Smooth muscle cell of the brain vasculature (primary cell): ENCODE data around the gene CDK1.

Source experiments
- DNase-seq: peaks from one replicate; pipeline ENCODE4 v3.0.0-alpha.2; 2012; ENCODE audit warnings: low read depth, low spot score

The CDK1 gene

DNA sequence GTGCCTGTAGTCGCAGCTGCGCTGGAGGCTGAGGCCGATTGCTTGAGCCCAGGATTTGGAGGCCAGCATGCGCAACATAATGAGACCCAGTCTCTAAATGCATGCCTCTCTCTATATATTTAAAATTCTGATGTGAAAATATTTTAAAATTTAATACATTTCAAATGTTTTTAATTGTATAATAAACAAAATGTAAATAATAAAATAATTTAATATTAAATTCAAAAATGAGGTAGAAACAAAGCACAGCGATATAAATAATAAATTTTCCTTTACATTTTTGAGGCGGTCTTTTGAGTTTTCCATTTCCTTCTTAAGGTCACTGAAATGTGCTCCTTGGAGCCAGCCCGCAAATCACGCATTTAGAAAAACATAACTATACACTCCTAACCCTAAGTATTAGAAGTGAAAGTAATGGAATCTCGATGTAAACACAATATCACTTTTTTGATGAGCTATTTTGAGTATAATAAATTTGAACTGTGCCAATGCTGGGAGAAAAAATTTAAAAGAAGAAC is 523 bp upstream of the CDK1 start:
- DNase-seq: no peak

DNA sequence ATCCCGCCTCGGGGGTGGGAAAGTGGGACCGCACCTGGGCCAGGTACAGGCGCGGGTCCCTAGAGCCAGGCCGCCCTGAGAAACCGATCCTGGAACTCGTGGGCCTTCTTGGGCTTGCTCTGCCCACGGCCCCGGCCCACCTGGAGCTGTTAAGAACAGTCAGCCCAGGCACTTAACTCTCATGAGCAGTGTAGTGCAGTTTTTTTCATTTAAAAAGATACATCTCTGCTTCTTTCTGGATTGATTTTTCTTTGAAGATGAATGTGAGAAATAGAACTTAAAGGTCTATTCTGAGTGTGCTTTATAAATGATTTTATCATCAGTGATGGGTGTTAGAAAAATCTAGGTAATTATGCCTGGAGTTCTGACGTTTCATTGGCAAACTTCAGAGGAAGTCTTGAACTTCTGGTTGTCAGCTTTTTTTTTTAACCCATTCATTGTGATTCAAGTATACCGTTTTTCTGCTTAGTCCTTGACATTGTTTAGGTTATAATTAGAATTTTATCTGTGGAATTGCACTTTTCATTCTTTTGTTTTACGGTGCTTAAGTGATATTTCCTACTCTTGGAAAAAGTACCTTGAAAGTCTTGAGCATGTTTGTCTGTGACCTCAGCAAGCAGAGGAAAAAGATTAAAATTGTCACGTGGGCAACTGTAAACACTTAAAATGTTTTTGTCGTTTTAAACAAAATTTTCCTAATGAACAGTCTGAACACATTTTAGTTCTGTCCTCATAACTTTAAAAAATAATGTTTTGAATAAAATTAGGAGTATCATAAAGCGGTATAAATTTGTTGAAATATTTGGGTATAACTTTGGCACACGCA is 906 bp downstream of the CDK1 start:
- no peak for DNase-seq

DNA sequence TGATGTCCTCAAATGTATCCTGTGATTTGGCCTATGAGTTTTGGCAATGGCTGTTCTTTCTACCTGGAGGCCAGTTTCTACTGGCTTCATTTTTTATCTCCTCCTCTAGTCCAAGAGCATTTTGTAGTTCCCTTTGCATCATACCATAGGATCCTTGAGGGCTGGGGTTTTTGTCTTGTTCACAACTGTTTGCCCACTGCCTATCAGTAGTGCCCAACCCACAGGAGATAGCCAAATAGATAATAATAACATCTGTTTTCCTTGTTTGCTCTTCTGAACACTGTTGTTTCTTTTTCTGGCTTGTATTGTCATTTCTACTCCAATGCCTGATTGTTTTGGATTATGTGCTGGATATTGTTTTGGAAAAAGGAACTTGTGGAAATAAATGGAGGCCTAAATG is 3.4 kb downstream of the CDK1 start:
- no peak for DNase-seq

- no peak for DNase-seq
Observed at GRCh38 chr10:60784641-60785040, 6.4 kb downstream of the CDK1 start.

GRCh38 chr10:60788544-60788943 is 10.3 kb downstream of the CDK1 start:
- no peak for DNase-seq

GRCh38 chr10:60789340-60789739 is 11.1 kb downstream of the CDK1 start:
- DNase-seq: no peak

DNA sequence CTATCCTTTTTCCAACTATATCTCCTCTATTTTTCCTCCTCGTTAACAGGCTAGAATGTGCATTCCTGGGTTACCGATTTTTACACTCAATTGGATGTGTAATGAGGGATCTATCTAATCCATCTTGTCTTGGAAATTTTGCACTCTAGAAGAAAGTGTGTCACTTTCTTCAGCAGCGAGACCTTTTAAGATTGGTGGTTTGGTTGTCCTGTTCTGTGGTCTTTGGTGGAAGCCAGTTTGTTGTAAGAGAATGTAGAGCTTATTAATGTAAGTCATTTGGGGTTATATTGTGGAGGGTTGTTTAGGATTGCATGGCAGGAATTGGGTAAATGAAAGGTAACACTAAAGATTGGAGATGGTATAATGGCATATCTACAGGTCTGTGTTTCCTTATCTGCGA is 16.7 kb downstream of the CDK1 start:
- no peak for DNase-seq

DNA sequence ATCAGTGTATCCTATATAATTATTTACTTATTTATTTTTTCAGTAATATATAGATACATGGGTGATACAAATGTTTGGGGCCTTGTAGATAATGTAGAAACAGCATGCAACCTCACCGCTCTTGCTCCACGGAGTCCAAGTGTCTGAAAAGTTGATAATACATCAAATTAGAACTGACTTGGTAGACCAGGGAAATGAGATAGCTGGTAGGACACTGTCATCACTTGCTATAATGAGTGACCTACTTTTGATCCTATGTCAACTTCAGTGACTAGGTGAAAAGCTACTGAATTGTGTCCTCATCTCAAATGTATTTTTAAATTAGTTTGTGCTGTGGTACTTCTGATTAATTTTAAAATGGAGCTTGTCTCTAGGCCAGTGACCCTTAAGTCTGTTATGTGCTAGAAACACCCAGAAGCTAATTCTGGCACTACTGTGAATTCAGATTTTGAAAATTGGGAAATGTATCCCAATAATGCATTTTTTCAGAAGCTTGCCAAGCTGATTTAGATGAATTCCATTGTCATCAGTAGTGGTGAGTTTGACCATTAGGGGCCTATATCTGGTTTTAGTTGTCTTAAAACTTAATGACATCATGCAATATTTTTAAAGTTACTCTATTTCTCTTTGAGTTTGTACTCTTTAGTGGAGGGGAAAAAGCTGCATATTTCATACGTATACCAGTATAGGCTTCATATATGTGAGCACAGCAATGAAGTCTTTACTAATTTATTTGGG is 17.4 kb downstream of the CDK1 start:
- DNase-seq: no peak

- DNase-seq: no peak
Observed at GRCh38 chr10:60796481-60796880, 18.2 kb downstream of the CDK1 start.

DNA sequence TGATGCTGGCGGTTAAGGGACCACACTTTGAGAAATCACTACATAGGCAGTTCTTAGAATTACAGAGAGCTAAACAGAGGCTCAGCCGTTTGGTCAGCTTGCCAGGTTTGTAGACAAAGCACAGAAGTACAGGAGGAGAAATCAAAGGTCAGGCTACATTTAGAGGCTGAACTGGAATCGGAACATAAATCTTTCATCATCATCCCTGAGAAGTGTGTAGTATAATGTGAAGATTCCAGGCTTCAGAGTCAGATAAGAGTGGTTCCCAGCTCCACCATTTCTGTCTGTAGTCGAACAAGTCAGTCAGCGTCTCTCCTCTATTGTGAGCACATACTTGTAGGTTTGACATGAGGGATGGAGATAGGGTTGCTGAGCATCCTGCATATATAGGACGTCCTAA is 18.9 kb downstream of the CDK1 start:
- no peak for DNase-seq

- DNase-seq: no peak
Observed at GRCh38 chr10:60798031-60798430, 19.8 kb downstream of the CDK1 start.

DNA sequence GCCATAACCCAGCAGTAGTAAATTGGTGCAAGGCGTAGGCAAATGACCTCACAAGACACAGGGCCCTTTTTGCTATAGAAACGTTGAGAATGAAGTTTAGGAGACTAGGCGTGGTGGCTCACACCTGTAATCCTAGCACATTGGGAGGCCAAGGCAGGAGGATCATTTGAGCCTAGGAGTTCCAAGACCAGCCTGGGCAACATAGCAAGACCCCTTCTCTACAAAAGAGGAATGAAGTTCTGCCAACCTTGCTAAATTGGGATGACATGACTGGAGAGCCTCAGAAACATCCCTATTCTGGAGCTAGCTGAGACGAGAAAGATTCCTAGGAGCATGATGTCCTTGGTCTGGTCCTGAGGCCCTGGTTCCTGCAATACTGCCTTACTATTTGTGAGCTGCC is 20.6 kb downstream of the CDK1 start:
- DNase-seq: no peak

DNA sequence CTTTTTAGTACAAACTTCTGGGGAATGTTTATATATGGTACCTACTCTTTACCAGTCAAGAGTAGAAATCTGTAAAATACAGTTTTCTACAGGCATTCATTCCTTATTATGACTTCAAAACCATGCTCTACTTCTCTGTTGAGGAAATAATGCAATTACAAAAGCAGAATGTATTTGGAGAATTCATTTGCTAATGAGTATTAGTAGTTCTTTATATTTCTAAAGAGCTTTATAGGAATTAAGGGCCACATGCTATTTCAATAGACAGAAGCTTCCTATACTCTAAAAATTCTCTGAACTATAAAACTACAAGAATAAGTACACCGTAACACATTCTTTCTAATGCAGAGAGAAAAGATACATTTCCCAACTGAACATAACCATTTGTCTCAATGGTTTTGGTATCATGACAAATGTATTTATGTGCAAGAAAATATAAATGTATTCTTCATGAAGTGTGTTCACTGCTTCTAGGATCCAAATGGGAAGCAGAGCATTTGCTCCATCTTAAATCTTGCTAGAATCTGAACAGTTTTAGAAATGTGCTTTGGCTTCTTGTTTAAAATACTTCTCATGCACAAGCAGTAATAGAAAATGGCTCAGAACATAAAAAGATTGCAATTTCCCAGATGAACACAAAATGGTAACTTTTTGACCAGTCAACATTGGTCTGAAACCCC is 21.8 kb downstream of the CDK1 start:
- DNase-seq: no peak

DNA sequence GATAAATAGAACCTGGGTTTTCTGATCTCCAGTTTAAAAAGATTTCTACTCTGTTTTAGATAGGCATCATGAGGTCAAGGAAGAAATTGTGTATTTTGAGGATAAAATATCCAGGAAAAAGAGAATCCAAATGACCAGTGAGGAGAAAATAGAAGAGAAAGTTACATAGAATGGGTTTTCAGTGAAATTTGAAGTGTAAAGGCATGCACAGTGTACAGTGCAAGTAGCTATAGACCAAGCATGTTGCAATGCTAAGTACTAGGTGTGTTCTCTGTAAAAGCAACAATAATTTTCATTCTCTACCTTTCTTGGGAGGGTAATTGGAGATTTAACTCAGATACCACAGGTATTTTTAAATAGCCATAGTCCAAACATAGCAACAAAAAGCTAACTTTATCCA is 22.6 kb downstream of the CDK1 start:
- DNase-seq: no peak

- no peak for DNase-seq
Observed at GRCh38 chr10:60801522-60801921, 23.2 kb downstream of the CDK1 start.

DNA sequence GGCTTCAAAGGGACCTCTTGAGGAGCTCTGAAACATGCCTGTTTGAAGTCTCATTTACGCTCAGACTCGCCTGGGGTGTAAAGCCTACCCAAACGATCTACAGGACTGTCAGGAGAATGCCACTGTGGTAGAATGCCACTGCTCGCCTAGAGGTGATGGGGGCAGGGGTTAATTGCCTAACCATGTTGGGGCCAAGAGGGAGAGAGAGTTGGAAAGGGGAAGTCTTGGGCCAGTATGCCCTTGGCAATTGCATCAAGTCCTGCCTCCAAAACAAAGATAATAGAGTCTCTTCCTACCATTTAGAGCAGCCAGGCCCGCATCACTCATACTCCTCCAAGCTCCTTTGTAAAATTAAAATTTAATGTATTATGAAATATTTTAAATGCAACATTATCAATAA is 25.2 kb downstream of the CDK1 start:
- DNase-seq: no peak

DNA sequence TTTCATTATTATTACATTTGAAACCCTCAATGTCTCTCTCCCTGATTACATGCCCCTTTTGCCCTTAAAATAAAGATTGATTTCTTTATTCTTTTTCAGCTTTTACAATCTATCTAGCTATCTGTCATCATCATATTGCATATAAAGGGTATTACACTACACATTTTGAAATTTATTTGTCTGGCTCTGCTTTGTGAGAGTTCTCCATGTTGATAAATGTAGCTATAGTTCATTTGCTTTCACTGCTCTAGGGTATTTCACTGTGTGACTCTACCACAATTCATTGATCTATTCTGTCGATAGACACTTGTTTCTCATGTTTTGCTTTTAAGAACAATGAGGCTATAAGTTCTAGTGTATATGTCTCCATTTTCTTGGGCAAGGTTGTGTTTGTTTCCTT is 25.6 kb downstream of the CDK1 start:
- DNase-seq: no peak

GRCh38 chr10:60806921-60807320 is 28.6 kb downstream of the CDK1 start:
- DNase-seq: no peak

GRCh38 chr10:60807499-60807898 is 29.2 kb downstream of the CDK1 start:
- no peak for DNase-seq

DNA sequence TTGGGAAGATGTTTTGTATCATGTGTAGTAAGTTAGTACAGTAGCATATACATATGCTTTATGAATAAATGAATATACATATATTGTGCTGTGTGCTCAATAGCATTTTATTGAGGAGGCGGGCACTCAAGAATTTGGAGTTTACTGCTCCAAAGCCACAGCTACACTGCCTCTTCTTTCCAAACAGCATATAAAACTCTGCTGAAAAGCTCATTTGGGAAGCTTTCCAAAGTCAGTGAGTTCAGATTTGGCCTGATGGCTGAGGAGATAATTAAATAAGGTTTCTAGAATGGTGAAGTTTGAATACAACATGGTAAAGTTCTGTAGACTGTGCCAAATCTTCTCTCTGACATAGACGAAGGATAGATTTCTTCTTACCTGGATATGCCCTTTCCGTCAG is 29.8 kb downstream of the CDK1 start:
- no peak for DNase-seq

- DNase-seq: no peak
Observed at GRCh38 chr10:60809157-60809556, 30.9 kb downstream of the CDK1 start.

- no peak for DNase-seq
Observed at GRCh38 chr10:60810437-60811182, 32.3 kb downstream of the CDK1 start.
